GM12878 (cell line): ENCODE data around the gene DKKL1. TPM values are rescaled to one million over a fixed set of nuclear protein-coding genes. Genes with fewer than 3 reads are reported as not detected.

Experiments
- ATAC-seq: fragments of 200-7000 bp; cut with Tn5 transposase; 3 replicates; pipeline ENCODE4 v1.9.1; 2020; ENCODE audit warnings: mild to moderate bottlenecking, moderate library complexity
- BruUV-seq: library from RNA; stranded (reverse); fragments of 400-500 nt; replicated peaks from 2 replicates; lab custom pipeline; 2021; lab: Mats Ljungman, UMichigan
- CTCF ChIA-PET: fragments of 300-600 bp; sonication (Branson Sonifier 250); formaldehyde crosslinking; extraction: SDS; loops from one replicate; lab custom pipeline; 2021; ENCODE audit warnings: inconsistent platforms; lab: Yijun Ruan, JAX
- POLR2A ChIA-PET: fragments of 350-600 bp; formaldehyde crosslinking; extraction: SDS; loops from one replicate; lab custom pipeline; 2021; ENCODE audit warnings: inconsistent platforms; lab: Charles Lee
- RAD21 ChIA-PET: fragments of 300-600 bp; sonication (Branson Sonifier 250); formaldehyde crosslinking; loops from one replicate; lab custom pipeline; 2023; ENCODE audit warnings: antibody characterized with exemption; ENCODE audit not compliant: unreplicated experiment; lab: Charles Lee
- SMC1A ChIA-PET: fragments of 300-600 bp; sonication (Branson Sonifier 250); formaldehyde crosslinking; loops from one replicate; lab custom pipeline; 2023; ENCODE audit not compliant: unreplicated experiment, uncharacterized antibody; lab: Charles Lee
- DNase-seq: peaks from one replicate; pipeline ENCODE4 v3.0.0-alpha.2; 2011; ENCODE audit warnings: low read depth, low spot score
- FAIRE-seq: peaks from 3 replicates; lab custom pipeline; 2011; peaks lifted over from hg19 to GRCh38; lab: Jason Lieb, UNC
- H2AFZ ChIP-seq: 2 replicates; pipeline ENCODE4 v1.6.0; 2011; ENCODE audit warnings: low read depth, low read length, control low read depth; ENCODE audit not compliant: control insufficient read depth
- H3K27ac ChIP-seq: 2 replicates; pipeline ENCODE4 v1.5.1; 2011; ENCODE audit warnings: control low read depth; ENCODE audit not compliant: control insufficient read depth, insufficient read depth
- H3K27me3 ChIP-seq, 2 experiments: replicated peaks in 1 of 2; 2 replicates each; pipeline versions ENCODE4 v1.6.0 to v1.6.1; 2011; ENCODE audit warnings: low read length in 1 of 2; ENCODE audit not compliant: control insufficient read depth in 2 of 2, insufficient read depth in 2 of 2
- H3K36me3 ChIP-seq, 2 experiments: 2 replicates each; pipeline ENCODE4 v1.5.1; 2011; ENCODE audit warnings: low read length in 1 of 2; ENCODE audit not compliant: control insufficient read depth in 2 of 2, insufficient read depth in 2 of 2
- H3K4me1 ChIP-seq: 2 replicates; pipeline ENCODE4 v1.6.1; 2011; ENCODE audit warnings: mild to moderate bottlenecking, low read length, moderate library complexity, mixed read lengths; ENCODE audit not compliant: control insufficient read depth, insufficient read depth
- H3K4me2 ChIP-seq: 2 replicates; pipeline ENCODE4 v1.6.0; 2011; ENCODE audit warnings: control low read depth; ENCODE audit not compliant: control insufficient read depth, insufficient read depth
- H3K4me3 ChIP-seq: fragments of 200-600 bp; sonication (generic); 2 replicates; pipeline ENCODE4 v1.5.1; 2016
- H3K79me2 ChIP-seq: 2 replicates; pipeline ENCODE4 v1.6.0; 2011; ENCODE audit warnings: low read length; ENCODE audit not compliant: control insufficient read depth, insufficient read depth
- H3K9ac ChIP-seq: 2 replicates; pipeline ENCODE4 v1.8.0; 2011; ENCODE audit warnings: low read length, control low read depth, mixed read lengths; ENCODE audit not compliant: control insufficient read depth, insufficient read depth
- H3K9me3 ChIP-seq: replicated peaks from 3 replicates; pipeline ENCODE4 v1.5.1; 2011; ENCODE audit warnings: mild to moderate bottlenecking, low read length; ENCODE audit not compliant: control insufficient read depth, insufficient read depth
- H4K20me1 ChIP-seq: 2 replicates; pipeline ENCODE4 v1.6.0; 2011; ENCODE audit not compliant: control insufficient read depth, insufficient read depth
- ATF3 ChIP-seq: IDR thresholded peaks from 2 replicates; pipeline ENCODE4 v1.6.1; 2011; ENCODE audit warnings: low read depth, mild to moderate bottlenecking, low read length, moderate library complexity, borderline replicate concordance; ENCODE audit errors: extremely low read depth
- BCL11A ChIP-seq: IDR thresholded peaks from 2 replicates; pipeline ENCODE4 v1.6.1; 2011; ENCODE audit warnings: low read depth, low read length
- CTCF ChIP-seq, 3 experiments: IDR thresholded peaks in 2 of 3; conservative IDR thresholded peaks in 1 of 3; 2 replicates each; pipeline ENCODE4 v1.5.1; 2011; ENCODE audit warnings: low read depth in 3 of 3, low read length in 3 of 3, mild to moderate bottlenecking in 3 of 3, control low read depth in 2 of 3, moderate library complexity in 2 of 3, inconsistent platforms in 1 of 3, mixed read lengths in 1 of 3; ENCODE audit not compliant: control insufficient read depth in 2 of 3, insufficient read depth in 1 of 3; ENCODE audit errors: extremely low read depth in 1 of 3
- EED ChIP-seq: sonication (generic); IDR thresholded peaks from 2 replicates; pipeline ENCODE4 v1.6.1; 2016; ENCODE audit warnings: antibody characterized with exemption, low read depth
- MXI1 ChIP-seq: fragments of 150-350 bp; IDR thresholded peaks from 2 replicates; pipeline ENCODE4 v1.6.1; 2011; ENCODE audit warnings: low read depth, mild to moderate bottlenecking, inconsistent platforms, low read length, improper control_type of control experiment
- NFYA ChIP-seq: IDR thresholded peaks from 2 replicates; pipeline ENCODE4 v1.6.1; 2011; ENCODE audit warnings: low read depth, mild to moderate bottlenecking, low read length, improper control_type of control experiment, borderline replicate concordance
- NR2C1 ChIP-seq: fragments of 450-650 bp; IDR thresholded peaks from 2 replicates; pipeline ENCODE4 v1.6.1; 2017; ENCODE audit warnings: antibody characterized with exemption, mild to moderate bottlenecking, moderate library complexity
- RB1 ChIP-seq: fragments of 450-650 bp; formaldehyde crosslinking; IDR thresholded peaks from 2 replicates; pipeline ENCODE4 v1.6.1; 2017; ENCODE audit warnings: mild to moderate bottlenecking, borderline replicate concordance
- SMARCA5 ChIP-seq: fragments of 450-650 bp; IDR thresholded peaks from 2 replicates; pipeline ENCODE4 v1.6.1; 2017; ENCODE audit warnings: mild to moderate bottlenecking
- SMC3 ChIP-seq: IDR thresholded peaks from 2 replicates; pipeline ENCODE4 v1.6.1; 2011; ENCODE audit warnings: low read length, improper control_type of control experiment, borderline replicate concordance
- STAT1 ChIP-seq: fragments of 450-650 bp; conservative IDR thresholded peaks from 2 replicates; pipeline ENCODE4 v1.6.1; 2014; ENCODE audit warnings: antibody characterized with exemption, mild to moderate bottlenecking
- SUZ12 ChIP-seq: fragments of 200-600 bp; sonication (generic); IDR thresholded peaks from one replicate; pipeline ENCODE4 v1.6.1; 2018; ENCODE audit warnings: antibody characterized with exemption, mild to moderate bottlenecking; ENCODE audit not compliant: unreplicated experiment
- ZNF24 ChIP-seq: fragments of 450-650 bp; IDR thresholded peaks from 2 replicates; pipeline ENCODE4 v1.6.1; 2017; ENCODE audit warnings: antibody characterized with exemption, mild to moderate bottlenecking
- WGBS: methylation state at CpG from one replicate; pipeline ENCODE4 v1.1.6; 2016; ENCODE audit warnings: low lambda C conversion rate; ENCODE audit not compliant: insufficient replicate concordance, insufficient coverage; ENCODE audit errors: missing lambda C conversion rate; 5-methylcytosine and 5-hydroxymethylcytosine counted together
- in situ Hi-C: fragments of 300-500 bp; cut with MboI; formaldehyde crosslinking; loops from 9 replicates; pipeline ENCODE4 v1.14.3; 2018; ENCODE audit warnings: mixed read lengths
- intact Hi-C: fragments of 100-400 bp; cut with micrococcal nuclease; formaldehyde crosslinking; loops from one replicate; pipeline ENCODE4 v1.14.2; 2022; ENCODE audit not compliant: unreplicated experiment
- polyA plus RNA-seq, 11 experiments: library from polyadenylated mRNA; depleted of rRNA in 4 of 11; unstranded in 6 of 11; stranded (reverse) in 5 of 11; fragments of >200 nt; fragmentation: Nextera tagmentation in 4 of 11; fragmentation: Illumina TruSeq in 1 of 11; extraction: Ambion mirVana in 4 of 11; extraction: Trizol in 1 of 11; gene quantifications; 1 replicate in 1 of 11; 2 replicates in 10 of 11; pipeline versions ENCODE4 v1.2.1 to v1.2.3, GENCODE V29; 2011 to 2016; ENCODE audit warnings: inconsistent platforms in 2 of 11, missing spikeins in 2 of 11, low read depth in 1 of 11
- total RNA-seq, 4 experiments: library from RNA; depleted of rRNA in 3 of 4; stranded (reverse); fragments of >200 nt in 3 of 4; fragmentation: Illumina TruSeq in 1 of 4; extraction: Trizol in 1 of 4; gene quantifications; 2 replicates each; pipeline versions ENCODE4 v1.2.1 to v1.2.3, GENCODE V29; 2013 to 2021

The DKKL1 gene
- total and polyA plus RNA-seq, 10 of the 15 experiments (the other 5 are each of a cell fraction or from before 2014, with no cell fraction given) = not detected

DNA sequence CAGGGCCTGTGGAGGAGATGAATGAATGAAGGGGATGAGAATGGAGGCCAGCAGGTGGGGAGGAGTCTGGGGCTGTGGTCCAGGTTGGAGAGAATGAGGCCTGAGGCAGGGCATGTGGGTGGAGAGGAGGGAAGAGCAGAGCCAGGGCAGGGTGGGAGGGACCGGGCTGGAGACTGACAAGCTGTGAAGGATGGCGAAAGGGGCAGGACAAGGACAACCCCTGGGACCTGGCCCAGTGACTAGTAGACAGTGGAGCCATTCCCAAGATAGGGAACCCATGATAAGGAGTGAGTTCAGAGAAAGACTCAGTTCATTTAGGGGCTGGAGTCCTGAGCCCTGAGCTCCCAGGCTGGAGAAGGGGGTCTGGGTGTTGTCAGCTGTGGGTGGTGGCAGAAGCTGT lies 56.5 kb downstream of the DKKL1 start:
- no peak overlapping the region for H3K9ac ChIP-seq
- no peaks in the 10 kb centered on the region for H3K36me3 ChIP-seq
- ATAC-seq = no peak
- H3K9me3 ChIP-seq = no peaks in the 10 kb centered on the region
- SMC1A ChIA-PET = interaction anchor here (0.7 to 1.4 kb wide), 5 partner anchors 19 to 85 kb away, joined by 3 to 4 read pairs (median 3); partner anchors contain the start of gene CD37
- POLR2A ChIA-PET = interaction anchor here (0.5 kb wide), 1 partner anchor 441 kb away, joined by 4 read pairs; no protein-coding TSS in a partner anchor
- in situ Hi-C loops = no loop called here
- TF ChIP-seq NR2C1 = no peak
- no peak for TF ChIP-seq CTCF (IDR thresholded peaks at IDR 0.05 in 2 of 3, conservative IDR thresholded peaks at IDR 0.05 in 1 of 3; ENCODE audit: control insufficient read depth in 2 of 3, extremely low read depth in 1 of 3, insufficient read depth in 1 of 3, low read depth in 3 of 3, low read length in 3 of 3)
- TF ChIP-seq ZNF24 = no peak
- no peak for TF ChIP-seq SMC3
- TF ChIP-seq NFYA = no peak
- TF ChIP-seq RB1 = no peak
- no peak for TF ChIP-seq SUZ12
- TF ChIP-seq BCL11A = no peak
- no peak for TF ChIP-seq ATF3
- no peak for TF ChIP-seq STAT1
- no peak for TF ChIP-seq SMARCA5
- TF ChIP-seq MXI1 = no peak
- TF ChIP-seq EED = no peak
- TF ChIP-seq, all 136 proteins: peak for 0
- intact Hi-C loops = no loop called here
- Histone ChIP-seq H3K4me3 (no peak overlapping the region), H3K4me2 (no peak overlapping the region), H3K27ac (no peak overlapping the region), H3K4me1 (peaks cover 7% of the 10 kb centered on the region; the same call in 1 of the 2 replicates), H4K20me1 (no peaks in the 10 kb centered on the region), H3K79me2 (no peaks in the 10 kb centered on the region), H2AFZ (no peak overlapping the region), H3K27me3 (peaks cover 16 to 31% of the 10 kb centered on the region in 2 experiments)
- DNase-seq (no peak), FAIRE-seq (no peak)
- CTCF ChIA-PET = interaction anchor here (0.5 to 1.4 kb wide), 3 partner anchors 9 to 88 kb away, joined by 3 to 4 read pairs (median 4); no protein-coding TSS in a partner anchor
- WGBS = 53% methylated on average over 2 of the region's 2 CpGs
- BruUV-seq = no TSS peak
- RAD21 ChIA-PET = interaction anchor here (1.7 kb wide), 1 partner anchor 17 kb away, joined by 5 read pairs; no protein-coding TSS in a partner anchor
